Calu3 (cell line): ENCODE measurements around the gene LCMT2. TPM values are rescaled to one million over a fixed set of nuclear protein-coding genes. Genes with fewer than 3 reads are reported as not detected.

Experiments
- BruUV-seq: library from RNA; stranded (reverse); fragments of 400-500 nt; replicated peaks from 2 replicates; lab custom pipeline; 2021; lab: Mats Ljungman, UMichigan
- CTCF ChIA-PET: fragments of 300-600 bp; sonication (Branson Sonifier 250); formaldehyde crosslinking; loops from one replicate; lab custom pipeline; 2022; ENCODE audit warnings: antibody characterized with exemption; lab: Charles Lee
- DNase-seq: peaks from one replicate; pipeline ENCODE4 v3.0.0; 2022
- H3K27ac Mint-ChIP-seq: one replicate; pipeline ENCODE4 v1.8.0; 2022; ENCODE audit warnings: mixed read lengths; ENCODE audit not compliant: unreplicated experiment
- H3K27me3 Mint-ChIP-seq: one replicate; pipeline ENCODE4 v1.8.0; 2022; ENCODE audit warnings: mixed read lengths; ENCODE audit not compliant: unreplicated experiment
- H3K36me3 Mint-ChIP-seq: one replicate; pipeline ENCODE4 v1.8.0; 2022; ENCODE audit warnings: mild to moderate bottlenecking, moderate library complexity, mixed read lengths; ENCODE audit not compliant: insufficient read depth, unreplicated experiment
- H3K4me1 Mint-ChIP-seq: one replicate; pipeline ENCODE4 v1.8.0; 2022; ENCODE audit warnings: mild to moderate bottlenecking, low read depth, mixed read lengths; ENCODE audit not compliant: unreplicated experiment
- H3K4me3 Mint-ChIP-seq: one replicate; pipeline ENCODE4 v1.8.0; 2022; ENCODE audit warnings: mild to moderate bottlenecking, low read depth, moderate library complexity, mixed read lengths; ENCODE audit not compliant: unreplicated experiment
- H3K9me3 Mint-ChIP-seq: one replicate; pipeline ENCODE4 v1.8.0; 2022; ENCODE audit warnings: low read depth, mixed read lengths; ENCODE audit not compliant: unreplicated experiment
- CTCF ChIP-seq: fragments of 200-600 bp; IDR thresholded peaks from one replicate; pipeline ENCODE4 v1.8.0; 2022; ENCODE audit warnings: antibody characterized with exemption; ENCODE audit not compliant: unreplicated experiment
- intact Hi-C: fragments of 100-400 bp; cut with micrococcal nuclease; formaldehyde crosslinking; loops from one replicate; pipeline ENCODE4 v1.10.0; 2022; ENCODE audit not compliant: unreplicated experiment
- total RNA-seq: library from RNA; stranded (reverse); gene quantifications from 2 replicates; pipeline ENCODE4 v1.2.3, GENCODE V29; 2022

Gene LCMT2
- total RNA-seq, 1 experiment from 2014 or later: 5.1 TPM

DNA sequence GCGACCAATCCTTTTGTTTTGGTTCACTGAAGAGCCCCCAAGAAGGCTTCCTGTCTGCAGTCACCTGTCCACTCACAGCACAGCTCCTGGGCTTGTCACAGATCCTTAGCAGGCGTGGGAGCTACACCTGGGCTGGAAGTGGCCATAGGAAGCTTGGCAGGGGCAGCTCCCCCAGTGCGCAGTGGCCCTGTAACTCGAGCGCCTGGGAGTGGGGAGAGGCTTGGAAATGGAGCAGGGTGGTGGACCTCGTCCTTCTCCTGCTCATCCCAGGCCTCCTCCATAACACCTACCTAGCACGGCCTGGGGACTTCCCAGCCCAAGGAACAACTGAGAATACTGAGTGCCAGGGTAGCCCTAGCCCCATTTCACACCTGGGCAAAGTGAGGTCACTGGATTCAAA is 44.3 kb downstream of the LCMT2 start:
- no TSS peak for BruUV-seq
- TF ChIP-seq CTCF: no peak
- no peak for DNase-seq
- intact Hi-C loops: loop anchor here (5.0 kb wide), 1 partner anchor 99 kb away; the partner anchor contains the start of gene CCNDBP1
- Mint-ChIP-seq H3K9me3 (no peaks in the 10 kb centered on the region), H3K4me3 (no peak overlapping the region), H3K27ac (no peak overlapping the region), H3K27me3 (peaks cover 41% of the 10 kb centered on the region), H3K4me1 (no peaks in the 10 kb centered on the region), H3K36me3 (no peaks in the 10 kb centered on the region)
- CTCF ChIA-PET: interaction anchor here (1.0 to 1.8 kb wide), 5 partner anchors 20 to 100 kb away, joined by 3 to 55 read pairs (median 6); partner anchors contain the start of gene TGM5

- BruUV-seq: no TSS peak
- H3K4me3 Mint-ChIP-seq: no peak overlapping the region
- intact Hi-C loops: loop anchor here (1.0 to 5.0 kb wide), 2 partner anchors 60 to 98 kb away; partner anchors contain the start of gene CCNDBP1
- no peaks in the 10 kb centered on the region for H3K36me3 Mint-ChIP-seq
- no peaks in the 10 kb centered on the region for H3K4me1 Mint-ChIP-seq
- H3K9me3 Mint-ChIP-seq: no peaks in the 10 kb centered on the region
- peaks cover 45% of the 10 kb centered on the region for H3K27me3 Mint-ChIP-seq
- peak; percentile 21 for TF ChIP-seq CTCF
- H3K27ac Mint-ChIP-seq: no peak overlapping the region
- DNase-seq: peak; percentile 42
- CTCF ChIA-PET: interaction anchor here (1.0 to 1.8 kb wide), 5 partner anchors 19 to 99 kb away, joined by 3 to 55 read pairs (median 6); partner anchors contain the start of gene TGM5
Observed at GRCh38 chr15:43285609-43286037, 44.8 kb downstream of the LCMT2 start.

DNA sequence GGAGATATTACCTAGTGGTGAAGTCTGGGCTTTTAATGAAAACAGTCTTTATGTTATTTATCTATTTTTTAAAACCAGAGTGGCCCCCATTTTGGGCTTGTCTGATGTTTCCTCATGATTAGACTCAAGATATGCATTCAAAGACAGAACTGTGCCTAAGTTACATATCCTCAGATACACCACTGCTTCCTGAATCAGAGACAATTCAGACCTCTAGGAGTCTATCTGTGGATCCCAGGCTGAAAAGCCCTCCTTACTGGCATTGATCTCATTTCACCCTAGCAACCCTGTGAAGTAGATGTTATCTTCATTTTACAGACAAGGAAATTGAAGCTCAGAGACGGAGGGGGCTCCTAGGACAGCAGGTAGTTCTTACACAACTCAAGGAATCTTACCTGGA is 46.8 kb downstream of the LCMT2 start:
- Mint-ChIP-seq H3K9me3 (no peaks in the 10 kb centered on the region), H3K27ac (no peak overlapping the region), H3K36me3 (no peaks in the 10 kb centered on the region), H3K27me3 (peaks cover 65% of the 10 kb centered on the region), H3K4me3 (no peak overlapping the region), H3K4me1 (no peaks in the 10 kb centered on the region)
- CTCF ChIA-PET: interaction anchor here (0.6 kb wide), 1 partner anchor 9 kb away, joined by 4 read pairs; no protein-coding TSS in a partner anchor
- intact Hi-C loops: no loop called here
- no TSS peak for BruUV-seq
- TF ChIP-seq CTCF: no peak
- no peak for DNase-seq

DNA sequence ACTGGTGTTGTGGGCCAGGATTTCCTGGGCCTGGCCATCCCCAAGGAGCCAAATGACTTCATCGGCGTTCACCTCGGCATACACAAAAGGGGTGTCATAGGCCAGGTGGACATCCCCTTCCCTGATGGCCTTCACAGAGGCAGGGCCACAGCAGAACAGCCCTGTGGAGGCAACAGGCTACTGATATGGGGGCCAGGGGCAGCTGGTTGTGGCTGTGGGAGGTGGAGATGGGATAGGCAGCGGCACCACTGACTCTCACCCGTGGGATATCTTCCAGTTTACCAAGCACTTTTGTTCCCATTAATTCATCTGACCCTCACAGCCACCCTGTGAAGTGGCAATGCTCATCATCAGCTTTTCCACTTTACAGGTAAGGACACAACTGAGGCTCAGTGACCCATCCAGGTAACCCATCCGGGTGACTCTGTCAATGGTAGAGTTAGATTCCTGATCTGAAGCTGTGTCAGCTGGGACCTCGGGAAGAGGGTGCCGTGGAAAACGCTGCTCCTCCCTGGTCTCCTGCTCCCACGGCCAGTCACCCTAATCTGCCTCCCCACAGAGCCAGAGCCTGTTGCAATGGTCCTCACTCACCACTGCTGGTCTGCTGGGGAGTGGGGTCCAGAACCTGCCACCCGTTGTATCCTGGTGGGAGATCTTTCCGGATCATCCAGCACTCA is 48.3 kb downstream of the LCMT2 start:
- intact Hi-C loops: no loop called here
- no TSS peak for BruUV-seq
- H3K4me1 Mint-ChIP-seq: no peaks in the 10 kb centered on the region
- no peak overlapping the region for H3K27ac Mint-ChIP-seq
- DNase-seq: no peak
- H3K4me3 Mint-ChIP-seq: no peak overlapping the region
- CTCF ChIA-PET: no interaction called here
- TF ChIP-seq CTCF: no peak
- H3K27me3 Mint-ChIP-seq: peaks cover 51% of the 10 kb centered on the region
- H3K36me3 Mint-ChIP-seq: no peaks in the 10 kb centered on the region
- H3K9me3 Mint-ChIP-seq: no peaks in the 10 kb centered on the region
